CD4-positive, alpha-beta T cell treated with Interleukin-15 for 4 hours (primary cell): ENCODE data around the gene GPR156.
"Not testable (repeated sequence)": the region's sequence is repeated elsewhere in the genome, so short reads cannot be mapped to it uniquely, and the experiment has no call there.

Experiments used
- DNase-seq: peaks from one replicate; pipeline ENCODE4 v3.0.0-alpha.2; 2020; ENCODE audit warnings: low spot score

The GPR156 gene

GRCh38 chr3:120161902-120162301 is 123.1 kb downstream of the GPR156 start:
- DNase-seq: no peak

- no peak for DNase-seq
Observed at GRCh38 chr3:120160050-120160449, 125.0 kb downstream of the GPR156 start.

- no peak for DNase-seq
Observed at GRCh38 chr3:120157681-120158080, 127.3 kb downstream of the GPR156 start.

GRCh38 chr3:120157113-120157512 is 127.9 kb downstream of the GPR156 start:
- no peak for DNase-seq

GRCh38 chr3:120156699-120157098 is 128.3 kb downstream of the GPR156 start:
- no peak for DNase-seq

- DNase-seq: not testable (repeated sequence)
Observed at GRCh38 chr3:120155694-120156093, 129.3 kb downstream of the GPR156 start.

GRCh38 chr3:120155108-120155507 is 129.9 kb downstream of the GPR156 start:
- DNase-seq: no peak

- DNase-seq: no peak
Observed at GRCh38 chr3:120153294-120153693, 131.7 kb downstream of the GPR156 start.

- DNase-seq: no peak
Observed at GRCh38 chr3:120151791-120152190, 133.2 kb downstream of the GPR156 start.

GRCh38 chr3:120148187-120148949 is 136.7 kb downstream of the GPR156 start:
- no peak for DNase-seq

- peak; percentile 56 for DNase-seq
Observed at GRCh38 chr3:120147072-120147871, 137.8 kb downstream of the GPR156 start.

- peak; percentile 3 for DNase-seq
Observed at GRCh38 chr3:120145542-120146285, 139.3 kb downstream of the GPR156 start.

- no peak for DNase-seq
Observed at GRCh38 chr3:120144267-120144666, 140.8 kb downstream of the GPR156 start.

- DNase-seq: no peak
Observed at GRCh38 chr3:120143676-120144075, 141.3 kb downstream of the GPR156 start.

- DNase-seq: no peak
Observed at GRCh38 chr3:120142236-120142635, 142.8 kb downstream of the GPR156 start.

- DNase-seq: no peak
Observed at GRCh38 chr3:120140098-120140742, 144.8 kb downstream of the GPR156 start.

GRCh38 chr3:120139140-120139539 is 145.9 kb downstream of the GPR156 start:
- DNase-seq: no peak

GRCh38 chr3:120137548-120137947 is 147.5 kb downstream of the GPR156 start:
- DNase-seq: no peak

GRCh38 chr3:120130656-120131055 is 154.4 kb downstream of the GPR156 start:
- DNase-seq: no peak

- no peak for DNase-seq
Observed at GRCh38 chr3:120129718-120130513, 155.1 kb downstream of the GPR156 start.

GRCh38 chr3:120129051-120129450 is 156.0 kb downstream of the GPR156 start:
- DNase-seq: no peak
